ENCODE results near the gene CHD8. TPM values are rescaled to one million over a fixed set of nuclear protein-coding genes. Genes with fewer than 3 reads are reported as not detected.

CHD8 gene
- total and polyA plus RNA-seq, 2 donors (not counting 3 experiments of a cell fraction or from before 2014, with no cell fraction given), result 52.3 to 94.3 TPM

GRCh38 chr14:21385188-21385904 is 70.6 kb downstream of the CHD8 start:
- TF ChIP-seq MAX (IDR thresholded peaks at IDR 0.05; ENCODE audit: insufficient read depth, insufficient read length) (no peak), CTCF (IDR thresholded peaks at IDR 0.05; ENCODE audit: extremely low read depth in 1 of 2, insufficient read depth in 1 of 2, low read depth in 1 of 2, low read length in 2 of 2) (no peak), POLR2AphosphoS5 (IDR thresholded peaks at IDR 0.05; ENCODE audit: insufficient read depth, low read depth, low read length) (no peak), POLR2A (IDR thresholded peaks at IDR 0.05; ENCODE audit: low read depth, low read length) (no peak), MYC (IDR thresholded peaks at IDR 0.05; ENCODE audit: low read depth, low read length) (no peak), FOS (IDR thresholded peaks at IDR 0.05; ENCODE audit: borderline replicate concordance, insufficient read depth, low read length) (no peak)
- Histone ChIP-seq H3K4me3 (replicated peaks in 1 of 3; ENCODE audit: insufficient read depth in 1 of 3, low read depth in 1 of 3, low read length in 3 of 3) (no peak overlapping the region), H3K79me2 (ENCODE audit: control insufficient read depth, insufficient read depth, low read length) (peaks cover 33% of the 10 kb centered on the region), H3K4me2 (ENCODE audit: insufficient read depth, low read length) (no peak overlapping the region), H3K36me3 (ENCODE audit: control insufficient read depth in 2 of 2, extremely low read depth in 1 of 2, insufficient read depth in 2 of 2, low read length in 2 of 2) (peaks cover 11% of the 10 kb centered on the region in 2 experiments), H3K9me1 (replicated peaks; ENCODE audit: control insufficient read depth, extremely low read depth, insufficient read depth, low read length) (no peaks in the 10 kb centered on the region), H3K27me3 (ENCODE audit: control insufficient read depth in 2 of 2, insufficient read depth in 2 of 2, low read length in 2 of 2) (no peaks in the 10 kb centered on the region), H2AFZ (ENCODE audit: low read depth, low read length) (no peak overlapping the region), H3K27ac (ENCODE audit: insufficient read depth, low read depth, low read length) (no peak overlapping the region), H3K4me1 (ENCODE audit: control insufficient read depth, extremely low read depth, insufficient read depth, low read length) (peaks cover 21% of the 10 kb centered on the region), H3K9ac (replicated peaks; ENCODE audit: extremely low read depth, insufficient read depth, low read length) (no peak overlapping the region), H3K9me3 (replicated peaks; ENCODE audit: control insufficient read depth, insufficient read depth, low read length) (no peaks in the 10 kb centered on the region), H4K20me1 (replicated peaks; ENCODE audit: control insufficient read depth, extremely low read depth, insufficient read depth, low read length) (no peaks in the 10 kb centered on the region)
- no TSS peak for BruUV-seq (replicated peaks)
- FAIRE-seq (no peak), DNase-seq (ENCODE audit: low read depth, low spot score) (no peak)
- ChIA-PET CTCF (no interaction called here), POLR2A (no interaction called here)
- dilution Hi-C loops (cut with MboI; ENCODE audit: extremely low pct_ligation_motif_present, low sequenced_read_pairs), result no loop called here
- intact Hi-C loops (cut with micrococcal nuclease), result no loop called here

Measured in endothelial cell of umbilical vein (primary cell).